HG03064 (cell line): Measurements from ENCODE around the gene CNPY4.
A peak's percentile ranks its signal among the peaks of the same experiment; 100 is the strongest.
"Not testable (repeated sequence)": the region's sequence is repeated elsewhere in the genome, so short reads cannot be mapped to it uniquely, and the experiment has no call there.

ENCODE experiments used
- ATAC-seq: cut with Tn5 transposase; IDR thresholded peaks from one replicate; pipeline ENCODE4 v1.9.1; 2021; ENCODE audit warnings: low read depth; ENCODE audit not compliant: unreplicated experiment

The CNPY4 gene

GRCh38 chr7:100111914-100112313 is 7.5 kb upstream of the CNPY4 start:
- no peak for ATAC-seq

- ATAC-seq: no peak
Observed at GRCh38 chr7:100115026-100115425, 4.4 kb upstream of the CNPY4 start.

GRCh38 chr7:100118388-100119071 is 904 bp upstream of the CNPY4 start:
- no peak for ATAC-seq

GRCh38 chr7:100119970-100120732 is 717 bp downstream of the CNPY4 start:
- ATAC-seq: peak; percentile 33

DNA sequence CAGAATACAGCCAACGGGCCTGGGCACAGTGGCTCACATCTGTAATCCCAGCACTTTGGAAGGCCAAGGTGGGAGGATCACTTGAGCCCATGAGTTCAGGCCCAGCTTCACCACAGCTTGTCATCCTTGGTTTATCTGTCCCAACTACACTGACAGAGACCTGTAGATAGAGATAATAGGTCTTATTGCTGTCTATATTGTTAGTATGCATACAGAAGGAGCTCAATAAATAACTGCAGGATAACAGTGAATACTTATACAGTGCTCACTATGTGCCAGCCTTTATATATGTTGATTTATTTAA is 1.3 kb downstream of the CNPY4 start:
- ATAC-seq: no peak

DNA sequence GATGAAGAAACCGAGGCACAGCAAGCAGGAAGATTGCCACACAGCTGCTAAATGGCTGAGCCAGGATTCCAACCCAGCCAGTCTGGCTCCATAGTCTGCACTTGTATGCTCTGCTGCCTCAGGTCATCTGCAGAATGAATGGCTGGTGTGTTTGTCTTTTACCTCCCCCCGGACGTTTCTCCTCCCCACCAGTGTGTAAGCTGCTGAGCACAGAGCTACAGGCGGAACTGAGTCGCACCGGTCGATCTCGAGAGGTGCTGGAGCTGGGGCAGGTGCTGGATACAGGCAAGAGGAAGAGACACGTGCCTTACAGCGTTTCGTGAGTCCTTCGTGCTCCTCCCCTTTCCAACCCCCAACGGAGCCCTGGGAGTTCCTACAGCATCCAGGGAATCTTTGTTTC is 2.6 kb downstream of the CNPY4 start:
- ATAC-seq: no peak

DNA sequence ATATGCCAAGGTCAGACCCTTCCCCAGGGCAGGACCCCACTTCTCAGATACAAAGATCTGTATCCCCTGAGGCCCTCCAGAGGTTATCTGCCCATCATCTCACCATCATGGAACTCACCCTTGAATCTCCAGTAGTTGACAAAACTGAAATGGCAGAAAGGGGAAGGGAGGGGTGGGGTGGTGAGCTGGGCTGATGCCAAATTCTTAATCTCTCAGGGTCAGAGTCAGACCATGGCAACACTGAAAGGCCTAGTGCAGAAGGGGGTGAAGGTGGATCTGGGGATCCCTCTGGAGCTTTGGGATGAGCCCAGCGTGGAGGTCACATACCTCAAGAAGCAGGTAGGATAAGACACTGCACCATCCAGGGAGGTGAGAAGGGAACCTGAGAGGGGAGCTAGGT is 3.1 kb downstream of the CNPY4 start:
- ATAC-seq: no peak

DNA sequence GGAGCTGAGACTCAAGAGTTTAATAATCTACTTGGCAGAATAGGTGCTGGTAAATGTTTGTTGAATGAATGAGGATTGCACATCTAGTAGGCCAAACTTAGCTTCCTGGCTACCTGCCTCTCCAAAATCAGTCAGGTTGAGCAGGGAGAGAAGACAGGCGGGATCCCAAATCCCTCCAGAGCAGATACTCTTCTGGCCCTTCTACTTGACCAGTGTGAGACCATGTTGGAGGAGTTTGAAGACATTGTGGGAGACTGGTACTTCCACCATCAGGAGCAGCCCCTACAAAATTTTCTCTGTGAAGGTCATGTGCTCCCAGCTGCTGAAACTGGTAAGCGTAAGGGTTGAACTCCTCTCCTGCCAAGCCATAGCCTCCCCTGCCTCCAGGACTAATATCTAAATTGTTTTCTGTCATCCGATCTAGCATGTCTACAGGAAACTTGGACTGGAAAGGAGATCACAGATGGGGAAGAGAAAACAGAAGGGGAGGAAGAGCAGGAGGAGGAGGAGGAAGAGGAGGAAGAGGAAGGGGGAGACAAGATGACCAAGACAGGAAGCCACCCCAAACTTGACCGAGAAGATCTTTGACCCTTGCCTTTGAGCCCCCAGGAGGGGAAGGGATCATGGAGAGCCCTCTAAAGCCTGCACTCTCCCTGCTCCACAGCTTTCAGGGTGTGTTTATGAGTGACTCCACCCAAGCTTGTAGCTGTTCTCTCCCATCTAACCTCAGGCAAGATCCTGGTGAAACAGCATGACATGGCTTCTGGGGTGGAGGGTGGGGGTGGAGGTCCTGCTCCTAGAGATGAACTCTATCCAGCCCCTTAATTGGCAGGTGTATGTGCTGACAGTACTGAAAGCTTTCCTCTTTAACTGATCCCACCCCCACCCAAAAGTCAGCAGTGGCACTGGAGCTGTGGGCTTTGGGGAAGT is 5.1 kb downstream of the CNPY4 start:
- ATAC-seq: no peak

DNA sequence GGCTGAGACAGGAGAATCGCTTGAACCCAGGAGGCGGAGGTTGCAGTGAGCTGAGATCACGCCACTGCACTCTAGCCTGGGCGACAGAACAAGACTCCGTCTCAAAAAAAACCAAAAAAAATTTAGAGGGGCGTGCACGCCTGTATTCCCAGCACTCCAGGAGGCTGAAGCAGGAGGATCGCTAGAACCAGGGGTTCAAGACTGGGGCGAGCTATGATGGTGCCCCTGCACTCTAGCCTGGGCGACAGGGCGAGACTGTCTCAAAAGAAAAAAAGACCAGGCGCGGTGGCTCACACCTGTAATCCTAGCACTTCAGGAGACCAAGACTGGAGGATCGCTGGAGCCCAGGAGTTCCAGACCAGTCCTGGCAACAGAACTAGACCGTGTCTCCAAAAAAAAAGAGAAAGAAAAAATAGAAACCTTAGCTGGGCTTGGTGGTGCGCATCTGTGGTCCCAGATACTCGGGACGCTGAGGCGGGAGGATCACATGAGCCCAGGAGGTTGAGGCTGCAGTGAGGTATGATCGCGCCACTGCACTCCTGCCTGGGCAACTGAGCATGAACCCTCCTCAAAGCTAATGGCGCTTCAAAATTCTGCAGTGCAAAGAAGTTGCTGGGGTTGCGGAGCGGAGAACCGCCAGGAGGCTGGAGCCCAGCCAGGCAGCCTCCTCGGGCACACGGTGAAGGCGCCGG is 7.0 kb downstream of the CNPY4 start:
- peak; percentile 53 for ATAC-seq

DNA sequence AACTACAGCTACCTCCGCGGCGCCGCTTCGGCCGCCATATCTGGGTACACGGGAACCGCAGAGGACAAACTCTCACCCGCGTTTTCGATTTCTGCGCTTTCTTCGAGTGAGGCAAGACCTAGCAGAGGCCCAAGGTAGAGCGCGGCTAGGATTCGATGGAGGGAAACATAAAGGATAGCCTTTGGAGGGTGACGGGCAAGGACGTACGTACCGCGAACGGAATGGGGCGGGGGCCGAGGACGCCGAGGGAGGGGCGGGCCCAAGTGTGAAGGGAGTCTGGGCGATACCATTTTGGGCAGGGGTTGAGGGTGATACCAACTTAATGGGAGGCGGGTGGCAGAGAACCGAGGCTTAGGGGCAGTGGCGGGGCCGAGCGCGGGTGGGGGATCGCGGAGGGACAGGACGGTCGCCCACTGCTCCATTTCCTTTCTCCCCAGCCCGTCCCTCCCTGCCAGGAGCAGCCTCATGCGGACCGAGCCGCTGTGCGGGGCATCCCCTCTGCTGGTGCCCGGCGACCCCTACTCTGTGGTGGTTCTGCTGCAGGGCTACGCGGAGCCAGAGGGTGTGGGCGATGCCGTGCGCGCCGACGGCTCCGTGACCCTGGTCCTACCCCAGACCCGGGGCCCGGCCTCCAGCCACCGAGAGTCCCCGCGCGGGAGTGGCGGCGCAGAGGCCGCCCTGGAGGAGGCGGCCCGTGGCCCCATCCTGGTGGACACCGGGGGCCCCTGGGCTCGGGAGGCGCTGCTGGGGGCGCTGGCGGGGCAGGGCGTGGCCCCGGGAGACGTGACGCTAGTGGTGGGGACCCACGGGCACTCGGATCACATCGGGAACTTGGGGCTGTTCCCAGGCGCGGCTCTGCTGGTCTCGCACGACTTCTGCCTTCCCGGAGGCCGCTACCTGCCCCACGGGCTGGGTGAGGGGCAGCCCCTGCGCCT is 7.8 kb downstream of the CNPY4 start, which contains the start of gene MBLAC1:
TSS of gene MBLAC1 (plus strand) at position 37 of the 935 bp plus-strand sequence. CDS start at position 466, 429 bp downstream.
- peak; percentile 48 for ATAC-seq

- ATAC-seq: no peak
Observed at GRCh38 chr7:100127866-100128636, 8.6 kb downstream of the CNPY4 start.

GRCh38 chr7:100128637-100128963 is 9.2 kb downstream of the CNPY4 start:
- no peak for ATAC-seq

DNA sequence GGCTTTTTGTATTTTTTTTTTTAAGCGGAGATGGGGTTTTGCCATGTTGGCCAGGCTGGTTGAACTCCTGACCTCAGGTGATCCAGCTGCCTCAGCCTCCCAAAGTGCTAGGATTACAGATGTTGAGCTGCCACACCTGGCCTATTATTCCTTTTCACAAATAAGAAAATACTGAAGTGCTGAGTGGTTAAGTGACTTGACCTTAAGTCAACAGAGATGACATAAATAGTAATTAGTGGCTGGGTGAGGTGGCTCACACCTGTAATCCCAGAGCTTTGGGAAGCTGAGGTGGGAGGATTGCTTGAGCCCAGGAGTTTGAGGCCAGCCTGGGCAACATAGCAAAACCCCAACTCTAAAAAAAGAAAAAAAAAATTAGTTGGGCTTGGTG is 10.8 kb downstream of the CNPY4 start:
- ATAC-seq: not testable (repeated sequence)

DNA sequence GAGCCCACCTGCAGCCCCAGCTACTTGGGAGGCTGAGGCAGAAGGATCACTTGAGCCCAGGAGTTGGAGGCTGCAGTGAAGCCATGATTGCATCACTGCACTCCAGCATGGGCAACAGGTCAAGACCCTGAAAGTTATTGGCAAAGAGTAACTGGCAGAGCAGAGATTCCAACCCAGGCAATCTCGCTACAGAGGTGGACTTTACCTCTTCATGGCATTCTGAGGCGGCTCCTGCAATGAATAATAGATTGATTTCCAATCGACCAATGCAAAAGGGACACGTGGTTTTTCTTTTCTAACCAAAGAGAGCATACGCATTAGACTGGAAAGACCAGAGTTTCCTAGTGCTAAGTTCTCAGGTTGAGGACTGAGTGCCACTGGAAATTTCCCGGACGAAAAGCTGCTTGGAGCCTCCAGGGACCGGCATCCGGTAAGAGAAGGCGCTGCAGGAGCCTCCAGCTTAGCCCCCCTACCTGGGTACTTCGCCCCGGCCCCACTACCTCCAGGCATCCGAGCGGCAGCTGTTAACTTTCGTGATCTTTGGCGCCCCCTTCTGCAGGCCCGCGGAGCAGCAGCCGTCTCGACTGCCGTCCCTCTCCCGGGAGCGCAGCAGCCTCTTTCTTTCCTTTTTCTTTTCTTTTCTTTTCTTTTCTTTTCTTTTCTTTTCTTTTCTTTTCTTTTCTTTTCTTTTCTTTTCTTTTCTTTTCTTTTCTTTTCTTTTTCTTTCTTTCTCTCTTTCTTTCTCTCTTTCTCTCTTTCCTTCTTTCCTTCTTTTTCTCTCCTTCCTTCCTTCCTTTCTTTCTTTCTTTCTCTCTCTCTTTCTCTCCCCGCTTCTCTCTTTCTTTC is 11.4 kb downstream of the CNPY4 start:
- no peak for ATAC-seq

- no peak for ATAC-seq
Observed at GRCh38 chr7:100132126-100132525, 12.7 kb downstream of the CNPY4 start.

- ATAC-seq: no peak
Observed at GRCh38 chr7:100132697-100133151, 13.3 kb downstream of the CNPY4 start.

- ATAC-seq: no peak
Observed at GRCh38 chr7:100137851-100138760, 18.7 kb downstream of the CNPY4 start.
